HL-60 (cell line): ENCODE measurements around the gene MTHFSD.

ENCODE experiments used
- DNase-seq, 2 experiments: peaks; one replicate each; pipeline ENCODE4 v3.0.0-alpha.2; 2010 to 2020; ENCODE audit warnings: low read depth in 1 of 2, low spot score in 1 of 2
- H3K27ac ChIP-seq: fragments of 250-450 bp; sonication (Bioruptor Pico); replicated peaks from 2 replicates; pipeline ENCODE4 v1.5.1; 2020; ENCODE audit warnings: mild to moderate bottlenecking, moderate library complexity
- H3K27me3 ChIP-seq: fragments of 250-450 bp; sonication (Bioruptor Pico); 2 replicates; pipeline ENCODE4 v1.5.1; 2021; ENCODE audit warnings: mild to moderate bottlenecking, moderate library complexity; ENCODE audit not compliant: insufficient read depth, poor library complexity, severe bottlenecking
- H3K4me3 ChIP-seq: replicated peaks from 2 replicates; pipeline ENCODE4 v1.5.1; 2011; ENCODE audit warnings: mild to moderate bottlenecking, control low read depth, low read length; ENCODE audit not compliant: insufficient read depth
- CTCF ChIP-seq: IDR thresholded peaks from one replicate; pipeline ENCODE4 v1.5.1; 2011; ENCODE audit warnings: low read length, control low read depth, inconsistent platforms; ENCODE audit not compliant: insufficient read depth
- GABPA ChIP-seq: IDR thresholded peaks from 2 replicates; pipeline ENCODE4 v1.6.1; 2012; ENCODE audit warnings: low read depth
- POLR2AphosphoS5 ChIP-seq: IDR thresholded peaks from 2 replicates; pipeline ENCODE4 v1.6.1; 2012; ENCODE audit warnings: low read depth
- SPI1 ChIP-seq: IDR thresholded peaks from 2 replicates; pipeline ENCODE4 v1.6.1; 2012; ENCODE audit warnings: low read depth, mild to moderate bottlenecking, borderline replicate concordance
- TF ChIP-seq, protein P1 (sequence below): IDR thresholded peaks from 2 replicates; pipeline ENCODE4 v1.6.1; 2012; ENCODE audit warnings: low read depth; ENCODE audit not compliant: insufficient replicate concordance

The MTHFSD gene

DNA sequence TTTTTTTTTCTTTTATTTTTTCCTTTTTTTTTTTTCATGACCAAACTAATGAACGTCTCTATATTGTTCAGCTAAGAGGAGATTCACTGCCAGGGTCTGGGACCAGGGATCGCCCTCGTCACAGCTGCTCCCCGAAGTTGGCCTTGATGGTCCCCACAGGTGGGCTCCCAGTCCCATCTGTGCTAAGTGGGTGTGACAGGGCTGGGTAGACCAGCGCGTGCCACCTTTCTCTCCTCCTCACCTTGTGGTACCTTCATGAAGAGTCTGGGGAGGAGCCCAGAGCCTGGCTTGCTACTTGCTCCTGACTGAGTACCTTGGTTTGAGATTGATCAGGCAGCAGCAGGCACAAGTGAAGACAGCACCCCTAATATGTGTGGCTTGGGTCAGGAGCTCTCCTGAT lies 51.2 kb downstream of the MTHFSD start:
- DNase-seq = no peak
- Histone ChIP-seq H3K27ac (no peak overlapping the region), H3K27me3 (peaks cover 19% of the 10 kb centered on the region), H3K4me3 (no peak overlapping the region)
- TF ChIP-seq, protein P1, sequence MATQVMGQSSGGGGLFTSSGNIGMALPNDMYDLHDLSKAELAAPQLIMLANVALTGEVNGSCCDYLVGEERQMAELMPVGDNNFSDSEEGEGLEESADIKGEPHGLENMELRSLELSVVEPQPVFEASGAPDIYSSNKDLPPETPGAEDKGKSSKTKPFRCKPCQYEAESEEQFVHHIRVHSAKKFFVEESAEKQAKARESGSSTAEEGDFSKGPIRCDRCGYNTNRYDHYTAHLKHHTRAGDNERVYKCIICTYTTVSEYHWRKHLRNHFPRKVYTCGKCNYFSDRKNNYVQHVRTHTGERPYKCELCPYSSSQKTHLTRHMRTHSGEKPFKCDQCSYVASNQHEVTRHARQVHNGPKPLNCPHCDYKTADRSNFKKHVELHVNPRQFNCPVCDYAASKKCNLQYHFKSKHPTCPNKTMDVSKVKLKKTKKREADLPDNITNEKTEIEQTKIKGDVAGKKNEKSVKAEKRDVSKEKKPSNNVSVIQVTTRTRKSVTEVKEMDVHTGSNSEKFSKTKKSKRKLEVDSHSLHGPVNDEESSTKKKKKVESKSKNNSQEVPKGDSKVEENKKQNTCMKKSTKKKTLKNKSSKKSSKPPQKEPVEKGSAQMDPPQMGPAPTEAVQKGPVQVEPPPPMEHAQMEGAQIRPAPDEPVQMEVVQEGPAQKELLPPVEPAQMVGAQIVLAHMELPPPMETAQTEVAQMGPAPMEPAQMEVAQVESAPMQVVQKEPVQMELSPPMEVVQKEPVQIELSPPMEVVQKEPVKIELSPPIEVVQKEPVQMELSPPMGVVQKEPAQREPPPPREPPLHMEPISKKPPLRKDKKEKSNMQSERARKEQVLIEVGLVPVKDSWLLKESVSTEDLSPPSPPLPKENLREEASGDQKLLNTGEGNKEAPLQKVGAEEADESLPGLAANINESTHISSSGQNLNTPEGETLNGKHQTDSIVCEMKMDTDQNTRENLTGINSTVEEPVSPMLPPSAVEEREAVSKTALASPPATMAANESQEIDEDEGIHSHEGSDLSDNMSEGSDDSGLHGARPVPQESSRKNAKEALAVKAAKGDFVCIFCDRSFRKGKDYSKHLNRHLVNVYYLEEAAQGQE = no peak
- no peak for TF ChIP-seq CTCF
- TF ChIP-seq POLR2AphosphoS5 = no peak
- no peak for TF ChIP-seq GABPA
- no peak for TF ChIP-seq SPI1

DNA sequence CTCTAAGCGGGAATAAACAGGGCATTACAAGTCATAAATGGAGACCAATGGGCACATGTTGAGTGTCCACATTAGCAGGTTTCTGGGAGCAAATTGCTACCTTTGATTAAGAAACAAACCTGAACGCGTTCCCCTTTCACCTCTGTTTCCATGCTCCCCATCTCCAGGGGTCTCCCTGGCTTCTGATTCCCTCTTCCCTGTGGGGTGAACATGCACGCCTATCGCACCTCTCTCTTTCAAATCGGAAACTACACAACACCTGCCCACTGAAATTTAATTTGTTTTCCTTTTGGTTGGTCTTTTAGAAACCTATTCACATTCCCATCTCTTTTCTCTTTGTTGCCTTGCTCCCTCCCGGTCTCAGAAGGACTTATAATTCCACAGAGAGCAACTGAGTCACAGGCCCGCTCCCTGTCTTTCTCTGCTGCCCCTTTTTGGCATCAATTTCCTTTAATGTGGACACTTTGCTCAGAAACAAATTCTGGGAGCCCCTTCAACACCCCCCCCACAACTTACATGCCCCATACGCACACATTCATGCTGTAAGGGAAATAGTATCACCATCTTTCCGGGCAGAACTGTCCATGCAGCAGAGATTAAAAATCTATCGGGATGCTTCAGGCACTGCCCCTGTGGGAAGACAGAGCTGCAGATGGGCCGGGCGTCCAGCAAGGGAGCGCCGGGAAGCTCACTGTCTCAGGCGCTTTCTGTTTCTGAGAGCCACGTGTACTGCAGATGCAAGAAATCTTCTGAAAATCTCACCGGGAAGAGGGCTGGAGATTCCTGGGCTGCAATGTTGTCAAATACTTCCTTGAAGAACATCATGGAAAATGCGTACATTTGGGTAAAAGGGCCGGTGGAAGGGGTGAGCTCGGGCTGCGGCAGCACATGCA lies 51.9 kb downstream of the MTHFSD start:
- Histone ChIP-seq H3K27me3 (peaks cover 19% of the 10 kb centered on the region), H3K4me3 (no peak overlapping the region), H3K27ac (no peak overlapping the region)
- no peak for TF ChIP-seq CTCF
- no peak for TF ChIP-seq POLR2AphosphoS5
- TF ChIP-seq, protein P1 = no peak
- TF ChIP-seq SPI1 = no peak
- TF ChIP-seq GABPA = no peak
- no peak for DNase-seq

GRCh38 chr16:86501989-86502855 lies 52.8 kb downstream of the MTHFSD start:
- no peak for DNase-seq
- TF ChIP-seq, protein P1 = no peak
- TF ChIP-seq SPI1 (no peak), POLR2AphosphoS5 (no peak), CTCF (no peak), GABPA (no peak)
- Histone ChIP-seq H3K27me3 (peaks cover 11% of the 10 kb centered on the region), H3K4me3 (no peak overlapping the region), H3K27ac (no peak overlapping the region)
